Measurements from ENCODE around the gene HS6ST3. TPM values are rescaled to one million over a fixed set of nuclear protein-coding genes. Genes with fewer than 3 reads are reported as not detected.
"Not testable (repeated sequence)": the region's sequence is repeated elsewhere in the genome, so short reads cannot be mapped to it uniquely, and the experiment has no call there.

HS6ST3 gene
- total RNA-seq, 1 donor from 2014 or later, result 3.0 TPM

DNA sequence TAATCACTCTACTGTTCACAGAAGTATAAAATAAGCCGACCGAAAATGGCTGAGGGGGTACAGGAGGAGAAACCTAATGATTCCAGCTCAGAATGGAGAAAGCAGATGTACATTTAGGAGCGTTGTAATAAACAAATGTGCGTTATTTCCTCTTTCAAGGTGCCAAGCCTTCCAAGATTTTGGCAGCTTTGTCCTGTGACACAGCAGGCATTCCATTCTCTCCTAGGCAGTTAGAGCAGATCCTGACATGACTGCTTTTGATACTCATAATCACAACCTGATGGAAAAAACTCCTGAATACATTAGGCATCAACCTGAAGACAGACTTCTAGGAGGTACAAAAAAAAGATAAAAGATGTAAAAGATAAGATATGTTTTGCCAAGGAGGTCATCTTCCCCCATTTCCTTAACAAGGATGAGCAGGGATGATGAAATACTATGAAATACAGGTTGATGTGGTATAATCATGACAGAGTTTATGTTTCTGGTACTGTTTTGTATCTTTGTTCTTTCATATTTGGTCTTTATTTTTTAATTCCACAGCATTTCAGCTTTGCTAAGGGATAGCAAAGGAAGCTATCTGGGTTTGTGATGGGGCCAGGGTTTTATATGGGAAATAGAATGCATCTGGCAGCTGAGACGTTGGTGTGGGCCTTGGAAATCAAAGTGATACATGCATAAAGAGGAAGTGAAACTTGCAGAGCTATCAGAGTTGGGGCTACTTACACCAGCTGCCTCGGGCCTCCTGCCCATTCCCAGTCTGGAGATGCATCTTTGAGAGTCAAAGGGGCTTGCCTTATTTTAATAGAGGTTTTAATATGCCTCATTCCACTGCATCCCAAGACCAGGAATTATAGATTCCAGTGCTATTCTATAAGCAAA is 681.8 kb downstream of the HS6ST3 start:
- no peak overlapping the region for H3K4me3 ChIP-seq
- intact Hi-C loops (cut with DNase I), result no loop called here
- no peaks in the 10 kb centered on the region for H3K9me3 ChIP-seq
- H3K36me3 ChIP-seq, result no peaks in the 10 kb centered on the region
- no peaks in the 10 kb centered on the region for H3K27me3 ChIP-seq
- H3K27ac ChIP-seq, result no peak overlapping the region
- TF ChIP-seq, protein P1, sequence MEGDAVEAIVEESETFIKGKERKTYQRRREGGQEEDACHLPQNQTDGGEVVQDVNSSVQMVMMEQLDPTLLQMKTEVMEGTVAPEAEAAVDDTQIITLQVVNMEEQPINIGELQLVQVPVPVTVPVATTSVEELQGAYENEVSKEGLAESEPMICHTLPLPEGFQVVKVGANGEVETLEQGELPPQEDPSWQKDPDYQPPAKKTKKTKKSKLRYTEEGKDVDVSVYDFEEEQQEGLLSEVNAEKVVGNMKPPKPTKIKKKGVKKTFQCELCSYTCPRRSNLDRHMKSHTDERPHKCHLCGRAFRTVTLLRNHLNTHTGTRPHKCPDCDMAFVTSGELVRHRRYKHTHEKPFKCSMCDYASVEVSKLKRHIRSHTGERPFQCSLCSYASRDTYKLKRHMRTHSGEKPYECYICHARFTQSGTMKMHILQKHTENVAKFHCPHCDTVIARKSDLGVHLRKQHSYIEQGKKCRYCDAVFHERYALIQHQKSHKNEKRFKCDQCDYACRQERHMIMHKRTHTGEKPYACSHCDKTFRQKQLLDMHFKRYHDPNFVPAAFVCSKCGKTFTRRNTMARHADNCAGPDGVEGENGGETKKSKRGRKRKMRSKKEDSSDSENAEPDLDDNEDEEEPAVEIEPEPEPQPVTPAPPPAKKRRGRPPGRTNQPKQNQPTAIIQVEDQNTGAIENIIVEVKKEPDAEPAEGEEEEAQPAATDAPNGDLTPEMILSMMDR (IDR thresholded peaks at IDR 0.05), result no peak
- no peak for DNase-seq (ENCODE audit: low spot score in 2 of 2)
- H3K4me1 ChIP-seq, result no peaks in the 10 kb centered on the region

DNA sequence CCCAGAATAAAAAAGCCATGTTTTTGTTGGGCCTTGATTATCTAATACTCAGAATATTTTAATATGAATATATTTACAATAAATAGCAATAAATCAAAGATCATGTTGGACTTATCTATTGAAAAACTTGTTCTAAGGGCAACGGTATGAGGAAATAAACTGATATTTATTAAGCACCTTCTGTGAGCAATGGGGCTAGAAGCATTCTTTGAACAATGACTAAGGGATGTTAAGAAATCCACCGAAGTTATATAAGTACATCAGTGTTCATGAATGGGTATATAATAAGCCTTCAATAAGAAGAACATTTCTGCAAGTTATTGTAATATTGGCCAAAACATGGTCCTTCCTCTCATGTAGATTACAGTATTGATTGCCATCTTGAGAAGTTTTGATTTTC is 682.5 kb downstream of the HS6ST3 start:
- DNase-seq (ENCODE audit: low spot score in 2 of 2), result no peak
- intact Hi-C loops (cut with DNase I), result no loop called here
- no peaks in the 10 kb centered on the region for H3K4me1 ChIP-seq
- TF ChIP-seq, protein P1 (IDR thresholded peaks at IDR 0.05), result no peak
- H3K27ac ChIP-seq, result no peak overlapping the region
- no peaks in the 10 kb centered on the region for H3K27me3 ChIP-seq
- no peaks in the 10 kb centered on the region for H3K36me3 ChIP-seq
- H3K9me3 ChIP-seq, result no peaks in the 10 kb centered on the region
- H3K4me3 ChIP-seq, result no peak overlapping the region

- H3K27me3 ChIP-seq; intact Hi-C loops (cut with DNase I); DNase-seq (ENCODE audit: low spot score in 2 of 2); H3K4me3 ChIP-seq; H3K27ac ChIP-seq; H3K36me3 ChIP-seq: not testable (repeated sequence)
- H3K4me1 ChIP-seq, result peaks cover 9 to 22% of the 10 kb centered on the region in 2 donors
- H3K9me3 ChIP-seq, result peaks cover 0 to 10% of the 10 kb centered on the region in 2 donors
These were observed 688.4 kb downstream of the HS6ST3 start for GRCh38 chr13:96778302-96778701.

DNA sequence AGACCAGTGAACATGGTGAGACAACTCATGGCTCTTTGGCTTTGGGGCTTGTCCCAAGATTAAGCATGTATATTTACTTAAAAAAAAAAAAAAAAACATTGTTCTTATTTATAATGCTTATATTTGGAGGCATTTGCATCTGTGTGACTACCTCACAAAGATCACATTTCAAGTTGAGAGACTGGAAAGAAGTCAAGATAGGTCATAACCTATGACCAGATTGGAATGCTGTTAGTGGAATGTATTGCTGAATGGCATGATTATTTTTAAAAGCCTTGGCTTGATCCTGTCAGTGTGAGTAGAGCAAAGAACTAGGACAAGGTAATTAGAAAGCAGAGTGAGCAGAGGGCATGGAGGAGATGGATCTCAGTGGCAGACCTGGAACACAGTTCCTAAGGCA is 689.8 kb downstream of the HS6ST3 start:
- Histone ChIP-seq H3K9me3 (peaks cover 0 to 10% of the 10 kb centered on the region in 2 donors), H3K27ac (peak overlapping the region; percentile 68 to 69), H3K4me3 (no peak overlapping the region), H3K36me3 (no peaks in the 10 kb centered on the region), H3K4me1 (peaks cover 9 to 22% of the 10 kb centered on the region in 2 donors), H3K27me3 (no peaks in the 10 kb centered on the region)
- intact Hi-C loops (cut with DNase I), result loop anchor here (2.0 kb wide), 2 partner anchors 29 to 37 kb away; no protein-coding TSS in a partner anchor
- TF ChIP-seq, protein P1 (IDR thresholded peaks at IDR 0.05), result no peak
- DNase-seq (ENCODE audit: low spot score in 2 of 2), result no peak

DNA sequence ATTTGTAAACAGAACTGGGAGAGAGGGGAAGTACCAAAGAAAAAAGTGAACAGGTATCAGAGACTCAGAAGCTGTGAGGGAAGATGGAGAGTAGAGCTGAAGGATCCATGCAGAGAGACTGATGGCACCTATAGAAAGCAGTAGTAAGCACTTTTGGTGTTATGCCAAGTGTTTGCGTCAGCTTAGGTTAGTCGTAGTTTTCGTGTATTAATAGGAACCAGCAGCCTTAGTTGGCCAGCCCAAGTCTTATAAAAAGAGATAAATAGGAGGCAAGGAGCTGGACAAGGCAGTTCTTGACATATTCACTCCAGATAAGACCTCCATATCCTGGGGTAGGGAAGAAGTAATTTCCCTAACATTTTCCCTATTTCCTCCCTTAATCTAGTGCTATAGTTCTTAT is 690.2 kb downstream of the HS6ST3 start:
- peak overlapping the region; percentile 68 to 69 for H3K27ac ChIP-seq
- H3K36me3 ChIP-seq, result no peaks in the 10 kb centered on the region
- peaks cover 0 to 10% of the 10 kb centered on the region in 2 donors for H3K9me3 ChIP-seq
- H3K27me3 ChIP-seq, result no peaks in the 10 kb centered on the region
- DNase-seq (ENCODE audit: low spot score in 2 of 2), result no peak
- peaks cover 9 to 22% of the 10 kb centered on the region in 2 donors for H3K4me1 ChIP-seq
- intact Hi-C loops (cut with DNase I), result loop anchor here (2.0 kb wide), 2 partner anchors 29 to 37 kb away; no protein-coding TSS in a partner anchor
- no peak overlapping the region for H3K4me3 ChIP-seq
- TF ChIP-seq, protein P1 (IDR thresholded peaks at IDR 0.05), result no peak

DNA sequence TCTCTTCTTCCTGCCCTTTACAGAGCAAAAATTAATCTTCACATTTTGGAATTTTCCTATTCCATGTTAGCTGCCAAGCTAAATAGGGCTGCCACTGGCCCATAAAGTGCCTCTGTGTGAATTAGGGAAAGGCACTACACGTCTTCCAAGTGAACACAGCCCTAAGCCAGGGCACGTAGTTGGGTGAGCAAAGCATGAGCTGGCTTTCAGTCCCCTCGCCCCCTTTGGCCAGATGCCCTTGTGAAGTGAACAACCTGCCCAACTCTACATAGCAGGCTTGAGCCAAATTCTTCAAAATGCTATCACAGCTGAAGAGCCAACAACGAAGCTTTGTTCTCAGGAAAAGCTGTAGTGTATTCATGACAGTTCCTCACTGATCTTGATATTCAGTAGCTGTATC is 691.2 kb downstream of the HS6ST3 start:
- intact Hi-C loops (cut with DNase I), result loop anchor here (2.0 kb wide), 2 partner anchors 28 to 36 kb away; no protein-coding TSS in a partner anchor
- DNase-seq (ENCODE audit: low spot score in 2 of 2), result peak; percentile 23 to 88
- TF ChIP-seq, protein P1 (IDR thresholded peaks at IDR 0.05), result no peak
- Histone ChIP-seq H3K9me3 (peaks cover 0 to 10% of the 10 kb centered on the region in 2 donors), H3K27ac (peak overlapping the region; percentile 68 to 69), H3K4me3 (no peak overlapping the region), H3K4me1 (peaks cover 9 to 22% of the 10 kb centered on the region in 2 donors), H3K36me3 (no peaks in the 10 kb centered on the region), H3K27me3 (no peaks in the 10 kb centered on the region)
